ENCODE data around the gene PLEKHG4.

The PLEKHG4 gene

GRCh38 chr16:67299269-67299668 lies 19.9 kb downstream of the PLEKHG4 start:
- ChIA-PET CTCF (interaction anchor here (0.6 kb wide), 1 partner anchor 250 kb away, joined by 3 read pairs; no protein-coding TSS in a partner anchor), POLR2A (ENCODE audit: low non-redundant PET) (no interaction called here)
- no peak overlapping the region for H3K27ac ChIP-seq
- no peak for TF ChIP-seq CTCF (conservative IDR thresholded peaks at IDR 0.05; ENCODE audit: low read depth)
- no peak for DNase-seq (ENCODE audit: low spot score)

- no peak for TF ChIP-seq CTCF (conservative IDR thresholded peaks at IDR 0.05; ENCODE audit: low read depth)
- H3K27ac ChIP-seq, result no peak overlapping the region
- ChIA-PET POLR2A (ENCODE audit: low non-redundant PET) (no interaction called here), CTCF (no interaction called here)
- no peak for DNase-seq (ENCODE audit: low spot score)
These were observed 21.9 kb downstream of the PLEKHG4 start for GRCh38 chr16:67301080-67301782.

- POLR2A ChIA-PET (ENCODE audit: low non-redundant PET), result no interaction called here
- no peak overlapping the region for H3K27ac ChIP-seq
These were observed 22.7 kb downstream of the PLEKHG4 start for GRCh38 chr16:67302076-67302475.

GRCh38 chr16:67302970-67303369 lies 23.6 kb downstream of the PLEKHG4 start:
- TF ChIP-seq CTCF (conservative IDR thresholded peaks at IDR 0.05; ENCODE audit: low read depth), result no peak
- POLR2A ChIA-PET (ENCODE audit: low non-redundant PET), result no interaction called here

More at GRCh38 chr16:67302076-67302475, 22.7 kb downstream of the PLEKHG4 start:
- TF ChIP-seq CTCF (conservative IDR thresholded peaks at IDR 0.05; ENCODE audit: low read depth), result no peak
- no peak for DNase-seq (ENCODE audit: low spot score)
- CTCF ChIA-PET, result no interaction called here

GRCh38 chr16:67304020-67304419 lies 24.7 kb downstream of the PLEKHG4 start:
- ChIA-PET CTCF (no interaction called here), POLR2A (ENCODE audit: low non-redundant PET) (no interaction called here)
- no peak for TF ChIP-seq CTCF (conservative IDR thresholded peaks at IDR 0.05; ENCODE audit: low read depth)

More at GRCh38 chr16:67302970-67303369, 23.6 kb downstream of the PLEKHG4 start:
- no peak for DNase-seq (ENCODE audit: low spot score)
- H3K27ac ChIP-seq, result no peak overlapping the region
- CTCF ChIA-PET, result no interaction called here

GRCh38 chr16:67305216-67306071 lies 26.1 kb downstream of the PLEKHG4 start:
- DNase-seq (ENCODE audit: low spot score), result no peak
- POLR2A ChIA-PET (ENCODE audit: low non-redundant PET), result no interaction called here
- no peak overlapping the region for H3K27ac ChIP-seq
- no peak for TF ChIP-seq CTCF (conservative IDR thresholded peaks at IDR 0.05; ENCODE audit: low read depth)
- CTCF ChIA-PET, result no interaction called here

More at GRCh38 chr16:67304020-67304419, 24.7 kb downstream of the PLEKHG4 start:
- no peak overlapping the region for H3K27ac ChIP-seq
- DNase-seq (ENCODE audit: low spot score), result no peak

All from RWPE1 (cell line).